Endothelial cell (in vitro differentiated cells): ENCODE results near the gene HTRA1. TPM values are rescaled to one million over a fixed set of nuclear protein-coding genes. Genes with fewer than 3 reads are reported as not detected.

Experiments
- DNase-seq: peaks from one replicate; pipeline ENCODE4 v3.0.0; 2021; ENCODE audit warnings: low spot score
- H3K27ac Mint-ChIP-seq: one replicate; pipeline ENCODE4 v1.8.0; 2021; ENCODE audit warnings: mixed read lengths, inconsistent platforms; ENCODE audit not compliant: unreplicated experiment
- H3K27me3 Mint-ChIP-seq: one replicate; pipeline ENCODE4 v1.8.0; 2021; ENCODE audit warnings: mild to moderate bottlenecking, moderate library complexity, mixed read lengths, inconsistent platforms; ENCODE audit not compliant: unreplicated experiment
- H3K36me3 Mint-ChIP-seq: one replicate; pipeline ENCODE4 v1.8.0; 2021; ENCODE audit warnings: mild to moderate bottlenecking, low read depth, mixed read lengths, inconsistent platforms; ENCODE audit not compliant: unreplicated experiment
- H3K4me1 Mint-ChIP-seq: one replicate; pipeline ENCODE4 v1.8.0; 2021; ENCODE audit warnings: mild to moderate bottlenecking, mixed read lengths, inconsistent platforms; ENCODE audit not compliant: unreplicated experiment
- H3K4me3 Mint-ChIP-seq: one replicate; pipeline ENCODE4 v1.8.0; 2021; ENCODE audit warnings: mild to moderate bottlenecking, mixed read lengths, inconsistent platforms; ENCODE audit not compliant: unreplicated experiment
- H3K9me3 Mint-ChIP-seq: one replicate; pipeline ENCODE4 v1.8.0; 2021; ENCODE audit warnings: mixed read lengths, inconsistent platforms; ENCODE audit not compliant: unreplicated experiment
- CTCF ChIP-seq: fragments of 200-600 bp; sonication (generic); IDR thresholded peaks from one replicate; pipeline ENCODE4 v1.5.0; 2021; ENCODE audit warnings: antibody characterized with exemption; ENCODE audit not compliant: unreplicated experiment
- total RNA-seq: library from RNA; stranded (reverse); fragmentation: NEBNext Ultra II Directional; extraction: Animal tissue kit (Norgen Biotek cat#: 25700); gene quantifications from one replicate; pipeline ENCODE4 v1.2.1, GENCODE V29; 2021; ENCODE audit not compliant: unreplicated experiment

Gene HTRA1
- total RNA-seq, 1 donor from 2014 or later = 72.3 TPM

GRCh38 chr10:122503012-122503411, 41.7 kb downstream of the HTRA1 start:
- Mint-ChIP-seq H3K36me3 (peaks cover 7% of the 10 kb centered on the region), H3K4me3 (no peak overlapping the region), H3K27me3 (peaks cover 5% of the 10 kb centered on the region), H3K27ac (no peak overlapping the region), H3K4me1 (no peaks in the 10 kb centered on the region), H3K9me3 (no peaks in the 10 kb centered on the region)
- no peak for TF ChIP-seq CTCF
- no peak for DNase-seq

DNA sequence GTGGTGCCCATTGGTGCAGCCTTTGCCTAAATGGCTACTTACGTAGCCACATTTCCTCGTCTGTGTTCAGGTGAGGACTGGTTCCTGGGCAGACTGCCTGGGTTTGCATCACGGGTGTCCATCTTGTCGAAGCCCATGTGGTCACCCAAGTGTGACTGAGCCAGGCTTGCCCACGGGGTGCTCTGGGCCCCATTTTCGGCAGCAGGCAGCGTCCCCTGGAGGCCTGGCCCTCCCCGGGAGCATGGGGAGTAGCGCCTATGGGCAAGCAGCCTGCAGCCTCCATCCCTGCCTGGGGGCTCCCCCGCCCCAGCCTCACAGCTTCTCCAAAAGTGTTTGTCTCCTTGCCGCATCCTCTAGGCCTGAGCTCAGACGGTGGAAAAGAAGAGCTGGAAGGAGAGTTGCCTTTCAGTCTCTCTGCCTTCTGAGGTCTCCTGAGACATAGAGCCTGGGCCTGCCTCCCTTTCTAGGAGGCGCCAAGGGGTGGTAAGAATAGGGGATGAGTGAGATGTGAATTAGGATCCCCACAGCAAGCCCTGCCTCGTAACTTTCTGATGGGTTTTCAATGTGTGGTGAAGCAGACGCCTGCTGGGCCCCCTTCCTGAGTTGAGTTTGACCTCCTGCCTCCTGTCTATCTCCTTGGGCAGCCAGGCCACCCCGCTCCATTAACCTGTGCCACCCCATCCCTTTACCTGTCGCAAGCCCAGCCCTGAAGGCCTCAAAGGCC, 42.7 kb downstream of the HTRA1 start:
- Mint-ChIP-seq H3K9me3 (no peaks in the 10 kb centered on the region), H3K4me3 (no peak overlapping the region), H3K27ac (no peak overlapping the region), H3K27me3 (peaks cover 7% of the 10 kb centered on the region), H3K36me3 (peaks cover 7% of the 10 kb centered on the region), H3K4me1 (no peaks in the 10 kb centered on the region)
- DNase-seq = no peak
- no peak for TF ChIP-seq CTCF

- Mint-ChIP-seq H3K4me3 (no peak overlapping the region), H3K36me3 (peaks cover 7% of the 10 kb centered on the region), H3K27ac (no peak overlapping the region), H3K9me3 (no peaks in the 10 kb centered on the region), H3K27me3 (peaks cover 7% of the 10 kb centered on the region), H3K4me1 (no peaks in the 10 kb centered on the region)
- no peak for TF ChIP-seq CTCF
- no peak for DNase-seq
These were observed 43.2 kb downstream of the HTRA1 start for GRCh38 chr10:122504610-122504950.

- peaks cover 7% of the 10 kb centered on the region for H3K27me3 Mint-ChIP-seq
- H3K9me3 Mint-ChIP-seq = no peaks in the 10 kb centered on the region
- no peak for DNase-seq
- H3K4me3 Mint-ChIP-seq = no peak overlapping the region
- H3K36me3 Mint-ChIP-seq = peaks cover 7% of the 10 kb centered on the region
- H3K27ac Mint-ChIP-seq = no peak overlapping the region
- H3K4me1 Mint-ChIP-seq = no peaks in the 10 kb centered on the region
- TF ChIP-seq CTCF = no peak
These were observed 43.7 kb downstream of the HTRA1 start for GRCh38 chr10:122505011-122505410.

DNA sequence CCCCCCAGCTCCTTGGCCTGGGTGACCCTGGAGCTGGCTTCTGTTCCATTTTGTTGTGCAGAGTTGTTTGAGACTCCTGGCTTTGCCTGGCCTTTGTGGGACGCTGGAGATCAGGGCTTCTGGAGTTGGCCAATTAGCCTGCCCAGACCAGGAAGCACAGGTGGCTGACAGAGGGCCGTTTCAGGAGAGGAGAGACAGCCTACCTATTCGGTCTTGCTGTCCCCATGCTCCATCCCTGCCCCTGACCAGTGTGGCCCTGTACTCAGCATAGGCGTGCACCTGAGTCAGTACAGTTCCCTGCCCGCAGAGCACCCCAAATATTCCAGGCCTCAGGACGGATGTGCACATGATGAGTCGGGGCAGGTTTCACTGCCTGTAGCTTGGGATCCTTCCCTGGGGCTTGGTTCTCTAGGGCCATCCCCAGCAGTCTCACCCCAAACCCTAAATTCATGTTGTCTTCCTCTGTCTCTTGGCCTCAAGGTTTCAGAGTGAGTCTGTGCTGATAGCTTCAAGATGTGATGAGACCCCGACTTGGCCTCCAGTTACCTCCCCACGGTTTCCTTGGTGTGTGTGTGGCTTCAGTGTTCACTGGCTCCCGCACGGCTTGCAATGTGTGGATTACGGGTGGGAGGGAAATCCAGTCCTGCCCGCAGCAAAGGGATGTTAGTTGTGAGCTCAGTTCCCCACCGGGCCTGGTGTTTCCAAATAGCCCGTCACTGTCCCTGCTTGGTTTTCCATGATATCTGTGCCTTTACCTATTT, 44.7 kb downstream of the HTRA1 start:
- DNase-seq = no peak
- Mint-ChIP-seq H3K4me3 (no peak overlapping the region), H3K4me1 (no peaks in the 10 kb centered on the region), H3K36me3 (peaks cover 7% of the 10 kb centered on the region), H3K27me3 (peaks cover 7% of the 10 kb centered on the region), H3K27ac (no peak overlapping the region), H3K9me3 (no peaks in the 10 kb centered on the region)
- no peak for TF ChIP-seq CTCF
